Frontal cortex (tissue), 4 donors: ENCODE data around the gene NMUR2. TPM values are rescaled to one million over a fixed set of nuclear protein-coding genes. Genes with fewer than 3 reads are reported as not detected.

ENCODE experiments used
- DNase-seq, 2 donors: peaks; one replicate each; pipeline ENCODE4 v3.0.0; 2012; ENCODE audit warnings: low spot score in 2 of 2
- FAIRE-seq: peaks from 2 replicates; lab custom pipeline; 2012; peaks lifted over from hg19 to GRCh38; lab: Jason Lieb, UNC
- total RNA-seq: library from RNA; depleted of rRNA; stranded (reverse); fragments of >200 nt; gene quantifications from one replicate; pipeline ENCODE4 v1.2.3, GENCODE V29; 2014
- donor health status: control.
- donor health status: control.
- donor health status: control.

Gene NMUR2
- total RNA-seq, 1 donor from 2014 or later, result not detected

DNA sequence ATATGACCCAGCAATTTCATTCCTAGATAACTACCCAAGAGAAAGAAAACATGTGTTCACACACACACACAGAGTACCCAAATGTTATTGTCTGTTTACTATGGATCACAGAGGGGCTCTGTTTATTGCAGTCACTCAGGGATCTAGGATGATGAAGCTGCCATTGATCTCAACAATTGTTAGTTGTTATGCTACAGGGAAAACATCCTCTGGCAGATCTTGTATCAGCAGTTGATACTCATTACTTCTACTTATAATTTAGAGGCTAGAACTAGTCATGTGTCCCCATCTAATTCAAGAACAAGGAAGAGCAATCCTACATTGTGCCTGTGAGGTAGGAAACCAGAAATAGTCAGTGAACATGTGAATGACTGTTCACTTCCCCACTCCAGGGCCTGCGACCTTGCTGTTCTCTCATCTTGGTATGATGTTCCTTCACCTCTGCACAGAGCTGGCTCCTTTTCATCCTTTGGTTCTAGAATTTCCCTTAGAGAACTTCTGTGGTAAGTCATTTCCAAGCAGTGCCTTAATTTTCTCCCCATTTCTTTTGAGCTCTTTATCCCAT, 30.3 kb downstream of the NMUR2 start:
- DNase-seq (no peak), FAIRE-seq (no peak)

- FAIRE-seq (no peak), DNase-seq (no peak)
Observed at GRCh38 chr5:152372875-152373274, 32.2 kb downstream of the NMUR2 start.

GRCh38 chr5:152369298-152369697, 35.8 kb downstream of the NMUR2 start:
- DNase-seq (no peak), FAIRE-seq (no peak)

- DNase-seq, result no peak
- FAIRE-seq, result no peak
Observed at GRCh38 chr5:152367554-152367953, 37.5 kb downstream of the NMUR2 start.

GRCh38 chr5:152366716-152367115, 38.4 kb downstream of the NMUR2 start:
- FAIRE-seq (no peak), DNase-seq (no peak)

DNA sequence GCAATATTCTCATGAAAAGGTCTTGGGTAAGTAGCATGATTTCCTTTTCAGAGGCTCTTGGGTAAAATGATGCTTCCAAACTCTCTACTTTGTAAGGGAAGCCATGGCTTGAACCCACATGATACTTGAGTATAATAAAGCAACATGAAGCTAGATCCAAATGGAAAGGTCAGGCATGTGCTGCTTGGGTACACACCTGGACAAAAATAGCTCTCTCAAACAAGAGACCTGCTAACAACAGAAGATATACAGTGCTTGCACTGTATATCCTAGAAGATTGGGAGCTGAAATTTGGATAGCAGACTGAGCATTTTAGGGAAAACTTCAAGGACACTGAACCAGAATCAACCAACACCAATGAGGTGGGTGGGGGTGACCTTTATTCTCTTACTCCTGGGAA, 40.2 kb downstream of the NMUR2 start:
- FAIRE-seq, result no peak

GRCh38 chr5:152364172-152364571, 40.9 kb downstream of the NMUR2 start:
- DNase-seq (no peak), FAIRE-seq (no peak)

More for the DNA sequence above, 40.2 kb downstream of the NMUR2 start:
- no peak for DNase-seq

GRCh38 chr5:152358861-152359568, 46.1 kb downstream of the NMUR2 start:
- FAIRE-seq (no peak), DNase-seq (no peak)

DNA sequence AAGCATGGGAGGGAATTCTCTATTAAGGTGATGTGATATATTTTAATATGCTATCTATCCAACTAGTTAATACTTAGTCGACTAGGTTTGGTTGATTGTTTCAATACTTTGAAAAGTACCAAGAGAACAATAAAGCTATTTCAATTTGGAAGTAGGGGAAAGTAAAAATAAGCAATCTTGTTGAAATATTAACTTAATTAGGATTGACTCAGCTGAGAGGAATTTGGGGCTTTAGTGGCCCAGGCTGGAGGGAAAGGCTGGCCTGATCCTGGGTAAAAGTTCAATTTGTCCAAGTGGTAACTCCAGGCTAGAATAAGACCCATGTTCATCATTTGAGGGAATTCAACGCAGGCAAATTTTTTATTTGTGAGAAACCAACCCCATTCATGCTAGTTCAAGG, 48.6 kb downstream of the NMUR2 start:
- FAIRE-seq (no peak), DNase-seq (no peak)

GRCh38 chr5:152355061-152355460, 50.0 kb downstream of the NMUR2 start:
- FAIRE-seq, result no peak
- no peak for DNase-seq

DNA sequence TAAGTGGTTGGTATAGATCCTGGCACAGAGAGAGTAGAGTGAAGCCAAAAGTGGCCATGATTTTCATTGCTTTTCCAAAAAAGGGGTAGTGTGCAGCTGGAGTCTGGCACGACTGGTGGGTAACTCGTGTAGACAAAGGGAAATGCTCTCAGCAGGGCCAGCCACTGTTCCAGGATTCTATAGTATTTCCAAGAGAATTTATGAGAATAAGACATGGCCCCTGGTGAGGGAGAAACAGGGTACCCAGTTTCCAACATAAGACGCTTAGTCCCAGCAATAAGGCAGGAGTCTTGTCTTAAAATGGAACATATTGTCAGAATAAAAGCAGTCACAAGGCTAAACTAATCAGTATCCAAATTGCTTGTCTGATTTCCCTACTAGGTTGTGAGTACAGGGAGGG, 52.1 kb downstream of the NMUR2 start:
- no peak for FAIRE-seq
- no peak for DNase-seq

DNA sequence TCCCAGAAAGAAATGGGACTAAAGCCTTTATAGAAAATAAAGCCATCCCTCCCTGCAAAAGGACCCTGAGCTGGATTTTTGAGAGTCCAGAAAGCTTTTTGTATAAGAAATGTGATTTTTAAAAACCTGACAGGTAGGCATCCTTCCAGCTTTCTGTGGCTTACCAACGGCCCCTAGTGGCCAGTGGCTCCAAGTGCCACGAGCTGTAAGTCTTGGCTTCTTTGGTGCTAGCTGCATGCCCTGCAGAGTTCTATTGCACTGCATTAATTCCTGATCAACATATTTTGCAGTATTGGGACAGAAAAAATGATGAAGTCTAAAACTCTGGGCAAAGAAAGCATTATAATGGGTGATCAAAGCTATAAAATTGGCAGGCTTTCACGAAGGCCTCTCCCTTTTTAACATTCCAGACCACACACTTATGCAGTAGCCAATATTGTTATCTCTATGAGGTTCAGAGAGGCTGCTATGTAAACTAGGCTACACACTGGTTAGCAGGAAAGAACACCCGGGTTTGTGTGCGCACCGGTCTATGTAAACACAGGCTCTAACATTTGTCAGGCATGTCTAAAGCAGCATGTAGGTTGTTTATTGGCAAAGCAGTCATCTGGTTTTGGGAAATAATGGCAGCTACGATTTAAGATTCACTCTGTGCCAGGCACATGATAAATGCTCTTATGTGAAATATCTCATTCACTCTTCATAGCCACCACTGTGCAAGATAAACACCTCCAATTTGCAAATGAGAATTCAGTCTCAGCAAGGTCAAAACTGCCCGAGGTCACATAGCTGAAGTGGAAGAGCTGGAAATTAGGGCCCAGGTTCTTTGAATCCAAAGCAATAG, 55.2 kb downstream of the NMUR2 start:
- FAIRE-seq (no peak), DNase-seq (peak; percentile 29 to 34)
